ENCODE results near the gene PTPRD.

- TF ChIP-seq CTCF (IDR thresholded peaks at IDR 0.05 in 8 of 11, conservative IDR thresholded peaks at IDR 0.05 in 3 of 11) (no peak), POLR2A (IDR thresholded peaks at IDR 0.05) (no peak)
Observed at GRCh38 chr9:8437876-8438275, 2174.9 kb downstream of the PTPRD start.
